Breast epithelium (tissue), 3 donors: Measurements from ENCODE around the gene IL12RB2.

ENCODE experiments used
- CTCF ChIP-seq, 3 donors: fragments of 450-650 bp; IDR thresholded peaks; one replicate each; pipeline ENCODE4 v1.5.1; 2016 to 2017; ENCODE audit warnings: antibody characterized with exemption in 3 of 3, mild to moderate bottlenecking in 3 of 3, moderate library complexity in 3 of 3
- POLR2AphosphoS5 ChIP-seq, 3 donors: sonication (generic); formaldehyde crosslinking; IDR thresholded peaks; one replicate each; pipeline ENCODE4 v1.6.1; 2017; ENCODE audit warnings: antibody characterized with exemption in 3 of 3

- TF ChIP-seq CTCF (IDR thresholded peaks at IDR 0.05), result no peak
- TF ChIP-seq POLR2AphosphoS5 (IDR thresholded peaks at IDR 0.05), result no peak
Measured at GRCh38 chr1:67431869-67432578, 124.4 kb downstream of the IL12RB2 start.
